IMR-90 (cell line): ENCODE measurements around the gene SMCHD1. TPM values are rescaled to one million over a fixed set of nuclear protein-coding genes. Genes with fewer than 3 reads are reported as not detected.

ENCODE experiments used
- ATAC-seq: fragments of 200-7000 bp; cut with Tn5 transposase; 2 replicates; pipeline ENCODE4 v1.9.1; 2020; ENCODE audit warnings: low read depth, mild to moderate bottlenecking, moderate library complexity
- BruUV-seq: library from RNA; stranded (reverse); fragments of 400-500 nt; replicated peaks from 2 replicates; lab custom pipeline; 2021; lab: Mats Ljungman, UMichigan
- CTCF ChIA-PET: fragments of 300-600 bp; formaldehyde crosslinking; extraction: SDS; loops from one replicate; lab custom pipeline; 2021; ENCODE audit warnings: antibody characterized with exemption; lab: Yijun Ruan, JAX
- POLR2A ChIA-PET: fragments of 300-600 bp; sonication (Branson Sonifier 250); formaldehyde crosslinking; loops from one replicate; lab custom pipeline; 2022; ENCODE audit warnings: antibody characterized with exemption; ENCODE audit not compliant: unreplicated experiment; lab: Charles Lee
- DNase-seq: peaks from one replicate; pipeline ENCODE4 v3.0.0; 2013
- H2AFZ ChIP-seq: replicated peaks from 2 replicates; pipeline ENCODE3; 2013; ENCODE audit warnings: low read length, mild to moderate bottlenecking; ENCODE audit not compliant: poor library complexity
- H2AK5ac ChIP-seq: 2 replicates; pipeline ENCODE4 v1.6.1; 2013; ENCODE audit warnings: low read depth, low read length, inconsistent platforms
- H2AK9ac ChIP-seq: replicated peaks from 2 replicates; pipeline ENCODE3; 2013; ENCODE audit warnings: mild to moderate bottlenecking, low read depth, low read length, moderate library complexity; ENCODE audit not compliant: poor library complexity
- H2BK120ac ChIP-seq: 2 replicates; pipeline ENCODE4 v1.6.1; 2013; ENCODE audit warnings: low read depth, low read length, inconsistent platforms
- H2BK15ac ChIP-seq: 3 replicates; pipeline ENCODE4 v1.6.1; 2013; ENCODE audit warnings: low read depth, low read length, inconsistent platforms
- H2BK20ac ChIP-seq: 2 replicates; pipeline ENCODE4 v1.6.1; 2013; ENCODE audit warnings: low read depth, mild to moderate bottlenecking, inconsistent platforms, low read length, moderate library complexity
- H2BK5ac ChIP-seq: 2 replicates; pipeline ENCODE4 v1.6.1; 2013; ENCODE audit warnings: mild to moderate bottlenecking, low read depth, low read length, inconsistent platforms; ENCODE audit not compliant: poor library complexity, severe bottlenecking
- H3K14ac ChIP-seq: replicated peaks from 2 replicates; pipeline ENCODE4 v1.6.1; 2013; ENCODE audit warnings: low read depth, low read length, inconsistent platforms
- H3K18ac ChIP-seq: 2 replicates; pipeline ENCODE4 v1.6.1; 2013; ENCODE audit warnings: low read depth, low read length, control low read depth
- H3K23ac ChIP-seq: 2 replicates; pipeline ENCODE4 v1.6.1; 2013; ENCODE audit warnings: low read depth, low read length, inconsistent platforms
- H3K27ac ChIP-seq: 2 replicates; pipeline ENCODE4 v1.5.1; 2013; ENCODE audit warnings: mild to moderate bottlenecking, control low read depth, low read length; ENCODE audit not compliant: insufficient read depth
- H3K27me3 ChIP-seq: 2 replicates; pipeline ENCODE4 v1.6.1; 2013; ENCODE audit warnings: low read length; ENCODE audit not compliant: control insufficient read depth, insufficient read depth
- H3K36me3 ChIP-seq: 2 replicates; pipeline ENCODE4 v1.6.1; 2013; ENCODE audit warnings: low read length, mixed read lengths; ENCODE audit not compliant: control insufficient read depth, insufficient read depth
- H3K4ac ChIP-seq: 2 replicates; pipeline ENCODE4 v1.6.1; 2013; ENCODE audit warnings: low read depth, low read length, inconsistent platforms
- H3K4me1 ChIP-seq: 2 replicates; pipeline ENCODE4 v1.6.1; 2013; ENCODE audit warnings: low read length, mixed read lengths; ENCODE audit not compliant: control insufficient read depth, insufficient read depth
- H3K4me2 ChIP-seq: 2 replicates; pipeline ENCODE4 v1.6.1; 2013; ENCODE audit warnings: low read depth, mild to moderate bottlenecking, control low read depth, low read length, moderate library complexity
- H3K4me3 ChIP-seq: 2 replicates; pipeline ENCODE4 v1.5.1; 2013; ENCODE audit warnings: low read depth, mild to moderate bottlenecking, control low read depth, low read length, moderate library complexity; ENCODE audit not compliant: insufficient read depth
- H3K56ac ChIP-seq: 2 replicates; pipeline ENCODE4 v1.6.1; 2013; ENCODE audit warnings: low read length, inconsistent platforms; ENCODE audit not compliant: insufficient read depth; ENCODE audit errors: extremely low read depth
- H3K79me1 ChIP-seq, 2 experiments: 2 replicates each; pipeline ENCODE4 v1.6.1; 2013; ENCODE audit warnings: low read length in 2 of 2, inconsistent platforms in 1 of 2, low read depth in 1 of 2
- H3K9ac ChIP-seq: 2 replicates; pipeline ENCODE4 v1.6.1; 2013; ENCODE audit warnings: low read depth, low read length, control low read depth
- H3K9me1 ChIP-seq: 2 replicates; pipeline ENCODE4 v1.6.1; 2013; ENCODE audit warnings: low read length, inconsistent platforms; ENCODE audit not compliant: insufficient read depth
- H3K9me3 ChIP-seq: 2 replicates; pipeline ENCODE4 v1.6.1; 2013; ENCODE audit warnings: low read length; ENCODE audit not compliant: control insufficient read depth, insufficient read depth
- H4K20me1 ChIP-seq: 2 replicates; pipeline ENCODE4 v1.6.1; 2013; ENCODE audit warnings: low read length, inconsistent platforms; ENCODE audit not compliant: insufficient read depth
- H4K5ac ChIP-seq: 2 replicates; pipeline ENCODE4 v1.6.1; 2013; ENCODE audit warnings: mild to moderate bottlenecking, low read depth, low read length, control low read depth
- H4K8ac ChIP-seq, 2 experiments: 2 replicates each; pipeline ENCODE4 v1.6.1; 2013; ENCODE audit warnings: low read depth in 2 of 2, low read length in 2 of 2, control low read depth in 1 of 2, inconsistent platforms in 1 of 2
- H4K91ac ChIP-seq: 2 replicates; pipeline ENCODE4 v1.6.1; 2013; ENCODE audit warnings: low read depth, low read length, inconsistent platforms; ENCODE audit not compliant: insufficient read depth
- BHLHE40 ChIP-seq: fragments of 150-350 bp; IDR thresholded peaks from 2 replicates; pipeline ENCODE4 v1.6.1; 2016; ENCODE audit warnings: mild to moderate bottlenecking, low read depth, low read length
- CEBPB ChIP-seq: IDR thresholded peaks from 2 replicates; pipeline ENCODE4 v1.6.1; 2012; ENCODE audit warnings: low read depth, low read length, improper control_type of control experiment
- CHD1 ChIP-seq: IDR thresholded peaks from 2 replicates; pipeline ENCODE4 v1.6.1; 2012; ENCODE audit warnings: low read depth, low read length, improper control_type of control experiment
- CTCF ChIP-seq: conservative IDR thresholded peaks from 2 replicates; pipeline ENCODE4 v1.5.1; 2012; ENCODE audit warnings: mild to moderate bottlenecking, low read depth, low read length, improper control_type of control experiment
- FOS ChIP-seq: fragments of 150-350 bp; IDR thresholded peaks from 2 replicates; pipeline ENCODE4 v1.6.1; 2016; ENCODE audit warnings: low read depth, low read length
- MAFK ChIP-seq: IDR thresholded peaks from 2 replicates; pipeline ENCODE4 v1.6.1; 2012; ENCODE audit warnings: low read depth, low read length, improper control_type of control experiment
- MAZ ChIP-seq: IDR thresholded peaks from 2 replicates; pipeline ENCODE4 v1.6.1; 2012; ENCODE audit warnings: low read depth, mild to moderate bottlenecking, low read length, improper control_type of control experiment, moderate library complexity, borderline replicate concordance
- MXI1 ChIP-seq: IDR thresholded peaks from 2 replicates; pipeline ENCODE4 v1.6.1; 2012; ENCODE audit warnings: low read depth, mild to moderate bottlenecking, low read length, moderate library complexity, borderline replicate concordance
- NFE2L2 ChIP-seq: fragments of 150-350 bp; IDR thresholded peaks from 2 replicates; pipeline ENCODE4 v1.6.1; 2016; ENCODE audit warnings: low read depth, mild to moderate bottlenecking, low read length
- POLR2A ChIP-seq: IDR thresholded peaks from 2 replicates; pipeline ENCODE4 v1.6.1; 2012; ENCODE audit warnings: mild to moderate bottlenecking, low read depth, low read length
- RAD21 ChIP-seq: IDR thresholded peaks from 2 replicates; pipeline ENCODE4 v1.6.1; 2012; ENCODE audit warnings: low read length, improper control_type of control experiment
- RCOR1 ChIP-seq: IDR thresholded peaks from 2 replicates; pipeline ENCODE4 v1.6.1; 2012; ENCODE audit warnings: mild to moderate bottlenecking, low read length, improper control_type of control experiment; ENCODE audit not compliant: insufficient replicate concordance
- RFX5 ChIP-seq: IDR thresholded peaks from 2 replicates; pipeline ENCODE4 v1.8.0; 2012; ENCODE audit warnings: low read depth, mild to moderate bottlenecking, low read length, moderate library complexity
- SMC3 ChIP-seq: fragments of 150-350 bp; IDR thresholded peaks from 2 replicates; pipeline ENCODE4 v1.6.1; 2016; ENCODE audit warnings: low read depth, mild to moderate bottlenecking, antibody characterized with exemption, low read length, moderate library complexity
- USF2 ChIP-seq: fragments of 150-350 bp; IDR thresholded peaks from 2 replicates; pipeline ENCODE4 v1.6.1; 2017; ENCODE audit warnings: mild to moderate bottlenecking, antibody characterized with exemption, low read length, low read depth
- WGBS, 2 experiments: methylation state at CpG; one replicate each; pipeline versions ENCODE4 v1.1.5 to v1.1.7; 2013; ENCODE audit warnings: missing lambda C conversion rate in 2 of 2; ENCODE audit not compliant: insufficient read length in 1 of 2; ENCODE audit errors: extremely low coverage in 2 of 2; 5-methylcytosine and 5-hydroxymethylcytosine counted together
- dilution Hi-C: fragments of 300-500 bp; cut with HindIII; formaldehyde crosslinking; loops from one replicate; pipeline ENCODE4 v1.14.3; 2018; ENCODE audit warnings: low sequenced_read_pairs; ENCODE audit not compliant: unreplicated experiment
- in situ Hi-C: fragments of 300-500 bp; cut with MboI; formaldehyde crosslinking; loops from 3 replicates; pipeline ENCODE4 v1.14.3; 2019; ENCODE audit warnings: low sequenced_read_pairs, inconsistent platforms, mixed read lengths
- intact Hi-C: fragments of 100-400 bp; cut with micrococcal nuclease; formaldehyde crosslinking; loops from 2 replicates; pipeline ENCODE4 v1.10.0; 2022
- polyA plus RNA-seq, 3 experiments: library from polyadenylated mRNA; depleted of rRNA; stranded (reverse); fragments of >200 nt; gene quantifications; 2 replicates each; pipeline ENCODE4 v1.2.3, GENCODE V29; 2012; ENCODE audit warnings: low replicate concordance in 1 of 3
- total RNA-seq: library from RNA; depleted of rRNA; stranded (reverse); fragments of >200 nt; gene quantifications from 2 replicates; pipeline ENCODE4 v1.2.3, GENCODE V29; 2012

The SMCHD1 gene
- total and polyA plus RNA-seq, 2 of the 4 experiments (the other 2 are of a cell fraction) = 14.8 to 47.3 TPM

- dilution Hi-C loops (no loop called here), intact Hi-C loops (no loop called here), in situ Hi-C loops (no loop called here)
- Histone ChIP-seq H3K18ac (no peak overlapping the region), H3K9me1 (no peaks in the 10 kb centered on the region), H3K36me3 (peaks cover 15% of the 10 kb centered on the region), H3K9me3 (no peaks in the 10 kb centered on the region), H3K4ac (no peak overlapping the region), H3K9ac (no peak overlapping the region), H3K4me1 (0 out of 2 replicates have a peak, but pooled peaks cover 2% of the 10 kb centered on the region), H3K4me3 (no peak overlapping the region), H2BK5ac (no peak overlapping the region), H3K4me2 (no peak overlapping the region), H3K56ac (no peak overlapping the region), H3K14ac (no peak overlapping the region), H2BK20ac (no peak overlapping the region), H2AFZ (no peak overlapping the region), H2BK120ac (no peak overlapping the region), H3K79me1 (peaks cover 19 to 44% of the 10 kb centered on the region in 2 experiments), H4K91ac (no peak overlapping the region), H4K5ac (no peak overlapping the region), H2AK5ac (no peak overlapping the region), H3K27me3 (no peaks in the 10 kb centered on the region), H2AK9ac (no peak overlapping the region), H4K8ac (no peak overlapping the region), H3K23ac (no peak overlapping the region), H2BK15ac (no peak overlapping the region), H3K27ac (no peak overlapping the region), H4K20me1 (peaks cover 5% of the 10 kb centered on the region; the same call in 1 of the 2 replicates)
- CTCF ChIA-PET = interaction anchor here (0.6 kb wide), 1 partner anchor 14 kb away, joined by 4 read pairs; no protein-coding TSS in a partner anchor
- no peak for ATAC-seq
- POLR2A ChIA-PET = no interaction called here
- no TSS peak for BruUV-seq
- DNase-seq = no peak
- 100% methylated on average over 1 of the region's 3 CpGs; no CpG with 5 or more reads in 1 of the 2 experiments for WGBS, 2 experiments
- TF ChIP-seq CTCF (no peak), SMC3 (no peak), RFX5 (no peak), RCOR1 (no peak), RAD21 (no peak), NFE2L2 (no peak), MAZ (no peak), POLR2A (no peak), USF2 (no peak), FOS (no peak), MXI1 (no peak), CEBPB (no peak), BHLHE40 (no peak), MAFK (no peak), CHD1 (no peak)
Measured at GRCh38 chr18:2686349-2686968, 30.9 kb downstream of the SMCHD1 start.
